T-helper 1 cell treated with Interleukin-12 subunit alpha and Interleukin-12 subunit beta and Interleukin-4 antibody, amounts not matched to agents 30 μg/mL and 1 μg/mL, for 36 hours (primary cell): ENCODE data around the gene HAP1.

ENCODE experiments used
- H3K27ac Mint-ChIP-seq: one replicate; pipeline ENCODE4 v1.8.0; 2021; ENCODE audit warnings: mild to moderate bottlenecking, mixed read lengths
- H3K27me3 Mint-ChIP-seq: one replicate; pipeline ENCODE4 v1.8.0; 2021; ENCODE audit warnings: low read depth, mixed read lengths
- H3K36me3 Mint-ChIP-seq: one replicate; pipeline ENCODE4 v1.8.0; 2021; ENCODE audit warnings: low read depth, mixed read lengths
- H3K4me1 Mint-ChIP-seq: one replicate; pipeline ENCODE4 v1.8.0; 2021; ENCODE audit warnings: low read depth, mixed read lengths
- H3K4me3 Mint-ChIP-seq: one replicate; pipeline ENCODE4 v1.8.0; 2021; ENCODE audit warnings: mild to moderate bottlenecking, moderate library complexity, mixed read lengths
- H3K9me3 Mint-ChIP-seq: one replicate; pipeline ENCODE4 v1.8.0; 2021; ENCODE audit warnings: mixed read lengths

The HAP1 gene

DNA sequence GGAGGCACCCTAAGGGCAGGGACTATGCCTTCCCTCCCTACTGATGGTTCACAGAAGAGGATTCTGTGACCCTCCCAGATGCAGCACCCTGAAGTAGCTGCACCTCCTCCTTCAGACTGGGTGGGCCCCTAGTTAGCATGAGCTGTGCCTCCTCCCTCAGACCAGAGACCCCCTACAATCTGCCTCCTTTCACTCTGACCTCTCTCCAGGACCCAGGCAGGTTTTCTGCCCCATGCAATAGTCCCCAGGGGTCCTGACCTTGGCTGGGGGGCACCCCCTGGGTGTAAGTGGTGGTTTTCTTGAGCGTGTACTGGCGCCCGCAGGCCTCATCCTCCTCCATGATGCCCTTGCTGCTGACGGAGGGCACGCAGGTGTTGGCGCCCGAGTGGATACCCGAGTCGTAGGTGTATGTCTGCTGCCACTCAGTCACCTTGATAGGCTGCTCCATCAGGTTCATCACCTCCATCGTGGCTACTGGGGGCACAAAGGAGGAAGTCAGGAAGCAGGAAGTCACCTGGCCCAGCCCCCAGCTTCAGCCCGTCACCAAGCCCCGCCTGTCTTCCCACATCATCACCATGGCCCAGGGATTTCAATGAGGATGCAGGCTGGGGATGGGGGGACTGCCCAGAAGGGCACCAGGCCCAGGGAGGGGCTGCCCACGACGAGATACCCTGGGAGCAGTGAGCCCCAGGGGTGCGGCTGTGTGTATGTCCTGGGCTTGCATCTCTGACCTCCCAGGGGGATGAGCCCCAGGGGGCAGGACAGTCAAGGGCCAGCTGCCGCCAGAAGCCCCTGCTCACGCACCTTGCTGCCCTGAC, 37.2 kb upstream of the HAP1 start:
- peaks cover 3% of the 10 kb centered on the region for H3K27me3 Mint-ChIP-seq
- no peak overlapping the region for H3K4me3 Mint-ChIP-seq
- H3K9me3 Mint-ChIP-seq = no peaks in the 10 kb centered on the region

DNA sequence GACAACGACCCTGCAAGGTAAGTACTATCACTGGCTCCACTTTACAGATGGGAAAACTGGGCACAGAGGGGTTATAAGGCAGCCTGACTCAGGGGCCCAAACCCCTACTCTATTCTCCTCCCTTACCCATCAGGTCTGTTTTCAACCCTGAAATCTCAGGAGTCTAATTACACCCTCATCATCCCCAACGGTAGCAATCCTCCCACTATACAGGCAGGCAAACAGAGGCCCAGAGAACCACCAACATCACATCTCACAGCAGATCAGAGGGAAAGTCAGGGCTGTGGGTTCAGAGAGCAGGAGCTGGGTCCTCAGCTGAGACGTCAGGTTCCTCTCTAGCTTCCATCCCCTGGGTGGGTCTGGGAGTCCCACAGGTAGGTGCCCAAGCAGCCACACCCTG, 35.5 kb upstream of the HAP1 start:
- H3K4me3 Mint-ChIP-seq = no peak overlapping the region
- H3K27me3 Mint-ChIP-seq = no peaks in the 10 kb centered on the region
- no peaks in the 10 kb centered on the region for H3K4me1 Mint-ChIP-seq
- no peaks in the 10 kb centered on the region for H3K36me3 Mint-ChIP-seq
- H3K9me3 Mint-ChIP-seq = no peaks in the 10 kb centered on the region
- H3K27ac Mint-ChIP-seq = no peak overlapping the region

More for the DNA sequence above, 37.2 kb upstream of the HAP1 start:
- no peak overlapping the region for H3K27ac Mint-ChIP-seq
- no peaks in the 10 kb centered on the region for H3K4me1 Mint-ChIP-seq
- H3K36me3 Mint-ChIP-seq = no peaks in the 10 kb centered on the region

DNA sequence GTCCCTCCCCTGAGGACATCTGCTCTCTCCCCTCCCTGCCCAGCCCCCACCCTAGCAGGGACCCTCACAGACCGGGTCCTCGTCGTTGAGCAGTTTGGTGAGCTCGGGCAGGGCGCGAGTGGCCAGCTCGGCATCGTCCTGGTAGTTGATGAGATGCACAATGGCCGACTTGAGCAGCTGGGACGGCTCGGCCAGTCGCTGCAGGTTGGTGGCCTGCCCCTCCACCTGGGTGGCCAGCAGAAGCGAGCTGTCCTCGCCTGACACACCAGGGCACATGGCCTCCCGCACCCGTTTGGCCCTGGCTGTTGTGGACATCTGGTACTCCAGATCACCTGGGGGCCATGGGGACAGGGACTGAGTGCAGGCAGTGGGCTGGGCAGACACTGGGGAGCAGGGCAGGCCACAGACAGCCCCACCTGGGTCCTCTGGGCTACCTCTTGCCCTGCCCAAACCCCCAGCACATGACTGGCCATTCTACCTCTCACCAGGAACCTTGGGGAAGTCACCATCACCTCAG, 35.0 kb upstream of the HAP1 start:
- H3K27me3 Mint-ChIP-seq = no peaks in the 10 kb centered on the region

GRCh38 chr17:41768682-41769288, 34.3 kb upstream of the HAP1 start:
- no peak overlapping the region for H3K27ac Mint-ChIP-seq
- H3K9me3 Mint-ChIP-seq = no peaks in the 10 kb centered on the region
- no peaks in the 10 kb centered on the region for H3K4me1 Mint-ChIP-seq
- no peaks in the 10 kb centered on the region for H3K27me3 Mint-ChIP-seq
- no peak overlapping the region for H3K4me3 Mint-ChIP-seq
- no peaks in the 10 kb centered on the region for H3K36me3 Mint-ChIP-seq

More for the DNA sequence above, 35.0 kb upstream of the HAP1 start:
- Mint-ChIP-seq H3K9me3 (no peaks in the 10 kb centered on the region), H3K4me1 (no peaks in the 10 kb centered on the region), H3K27ac (no peak overlapping the region), H3K36me3 (no peaks in the 10 kb centered on the region), H3K4me3 (no peak overlapping the region)

GRCh38 chr17:41767324-41768042, 33.0 kb upstream of the HAP1 start:
- H3K4me1 Mint-ChIP-seq = no peaks in the 10 kb centered on the region
- no peaks in the 10 kb centered on the region for H3K27me3 Mint-ChIP-seq
- no peaks in the 10 kb centered on the region for H3K9me3 Mint-ChIP-seq
- H3K4me3 Mint-ChIP-seq = no peak overlapping the region
- no peak overlapping the region for H3K27ac Mint-ChIP-seq
- no peaks in the 10 kb centered on the region for H3K36me3 Mint-ChIP-seq

DNA sequence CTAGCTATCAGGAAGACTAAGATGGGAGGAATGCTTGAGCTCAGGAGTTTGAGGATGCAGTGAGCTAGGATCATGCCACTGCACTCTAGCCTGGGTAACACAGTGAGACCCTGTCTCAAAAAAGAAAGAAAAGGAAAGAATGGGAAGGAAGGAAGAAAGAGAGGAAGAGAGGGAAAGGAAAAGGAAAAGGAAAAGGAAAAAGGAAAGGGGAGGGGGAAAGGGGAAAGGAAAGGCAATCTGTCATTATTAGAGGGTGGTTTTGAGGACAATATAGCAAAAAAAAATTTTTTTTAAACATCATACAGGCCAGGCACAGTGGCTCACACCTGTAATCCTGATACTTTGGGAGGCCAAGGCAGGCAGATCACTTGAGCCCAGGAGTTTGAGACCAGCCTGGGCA, 31.7 kb upstream of the HAP1 start:
- H3K36me3 Mint-ChIP-seq = no peaks in the 10 kb centered on the region
- no peaks in the 10 kb centered on the region for H3K27me3 Mint-ChIP-seq
- no peaks in the 10 kb centered on the region for H3K4me1 Mint-ChIP-seq
- no peak overlapping the region for H3K4me3 Mint-ChIP-seq
- H3K27ac Mint-ChIP-seq = no peak overlapping the region
- no peaks in the 10 kb centered on the region for H3K9me3 Mint-ChIP-seq

DNA sequence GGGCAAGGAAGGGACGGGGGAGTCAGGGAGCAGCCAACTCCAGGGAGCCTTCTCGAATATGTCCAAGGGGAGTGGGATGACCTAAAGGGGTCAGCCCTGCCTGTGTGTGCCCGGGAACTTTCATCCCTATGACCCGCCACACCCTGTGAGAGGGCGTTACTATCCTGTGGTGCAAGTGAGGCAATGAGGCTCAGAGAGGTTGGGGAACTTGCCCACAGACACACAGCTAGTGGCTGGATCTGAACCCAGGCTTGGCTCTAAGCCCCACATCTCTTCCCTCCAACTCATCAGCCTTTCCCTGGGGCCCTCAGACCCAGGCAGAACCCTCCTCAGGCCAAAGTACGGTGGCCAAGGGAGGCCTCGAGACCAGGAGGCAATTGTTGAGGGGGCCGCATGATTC, 28.9 kb upstream of the HAP1 start:
- no peaks in the 10 kb centered on the region for H3K36me3 Mint-ChIP-seq
- no peaks in the 10 kb centered on the region for H3K9me3 Mint-ChIP-seq
- H3K4me3 Mint-ChIP-seq = no peak overlapping the region
- no peak overlapping the region for H3K27ac Mint-ChIP-seq
- no peaks in the 10 kb centered on the region for H3K4me1 Mint-ChIP-seq
- H3K27me3 Mint-ChIP-seq = no peaks in the 10 kb centered on the region

DNA sequence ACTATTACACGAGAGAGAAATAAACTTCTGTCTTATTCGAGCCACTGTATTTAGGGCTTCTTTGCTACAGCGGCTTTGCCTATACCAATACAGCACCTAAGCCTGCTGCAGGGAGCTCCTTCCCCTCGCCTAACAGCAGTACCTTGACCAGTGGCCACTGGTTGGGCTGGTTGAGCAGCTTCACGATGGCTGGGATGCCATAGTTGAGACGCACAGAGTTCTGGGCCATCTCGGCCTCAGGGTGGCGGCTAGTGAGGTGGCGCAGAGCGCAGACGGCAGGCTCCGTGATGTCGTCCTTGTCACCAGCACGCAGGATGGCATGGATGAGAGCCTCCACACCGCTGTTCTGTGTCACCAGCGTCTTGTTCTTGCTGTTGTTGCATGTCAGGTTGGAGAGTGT, 28.4 kb upstream of the HAP1 start:
- Mint-ChIP-seq H3K27me3 (no peaks in the 10 kb centered on the region), H3K9me3 (no peaks in the 10 kb centered on the region), H3K4me3 (no peak overlapping the region), H3K4me1 (no peaks in the 10 kb centered on the region), H3K36me3 (no peaks in the 10 kb centered on the region), H3K27ac (no peak overlapping the region)

DNA sequence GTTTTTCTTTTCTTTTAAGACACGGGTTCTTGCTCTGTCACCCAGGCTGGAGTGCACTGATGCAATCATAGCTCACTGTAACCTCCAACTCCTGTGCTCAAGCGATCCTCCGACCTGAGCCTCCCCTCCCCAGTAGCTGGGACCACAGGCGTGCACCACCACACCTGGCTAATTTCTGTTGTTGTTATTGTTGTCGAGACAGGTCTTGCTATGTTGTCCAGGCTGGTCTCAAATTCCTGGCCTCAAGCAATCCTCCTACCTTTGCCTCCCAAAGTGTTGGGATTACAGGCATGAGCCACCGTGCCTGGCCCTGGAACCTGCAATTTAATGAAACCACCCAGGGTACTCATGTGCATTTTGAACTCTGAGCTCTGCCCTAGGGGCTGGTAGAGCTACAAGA, 27.9 kb upstream of the HAP1 start:
- Mint-ChIP-seq H3K27ac (no peak overlapping the region), H3K9me3 (no peaks in the 10 kb centered on the region), H3K4me1 (no peaks in the 10 kb centered on the region), H3K36me3 (no peaks in the 10 kb centered on the region), H3K27me3 (no peaks in the 10 kb centered on the region), H3K4me3 (no peak overlapping the region)

- Mint-ChIP-seq H3K4me3 (no peak overlapping the region), H3K27me3 (no peaks in the 10 kb centered on the region), H3K27ac (no peak overlapping the region), H3K4me1 (no peaks in the 10 kb centered on the region), H3K36me3 (no peaks in the 10 kb centered on the region), H3K9me3 (no peaks in the 10 kb centered on the region)
Observed at GRCh38 chr17:41760878-41761277, 26.4 kb upstream of the HAP1 start.

DNA sequence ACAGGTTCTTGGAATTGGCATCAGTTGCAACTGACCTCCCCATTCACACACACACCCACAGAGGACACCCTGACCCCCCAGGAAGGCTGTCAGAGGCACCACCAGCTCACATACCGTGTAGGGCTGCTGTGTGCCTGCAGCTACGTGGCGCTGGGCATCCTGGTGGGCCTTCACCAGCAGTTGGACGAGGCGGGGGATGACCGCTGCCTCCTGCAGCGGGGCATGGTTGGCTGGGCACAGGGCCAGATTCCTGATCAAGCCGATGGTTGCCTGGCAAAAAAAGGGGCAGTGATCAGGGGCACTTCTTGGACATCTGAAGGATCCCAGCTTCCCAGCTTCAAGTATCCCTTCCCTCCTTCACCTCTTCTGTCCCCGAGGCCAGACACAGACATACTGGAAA, 24.2 kb upstream of the HAP1 start:
- Mint-ChIP-seq H3K36me3 (no peaks in the 10 kb centered on the region), H3K27ac (no peak overlapping the region), H3K9me3 (no peaks in the 10 kb centered on the region), H3K4me3 (no peak overlapping the region), H3K27me3 (no peaks in the 10 kb centered on the region), H3K4me1 (no peaks in the 10 kb centered on the region)

GRCh38 chr17:41754066-41754465, 19.6 kb upstream of the HAP1 start:
- H3K4me3 Mint-ChIP-seq = no peak overlapping the region
- no peaks in the 10 kb centered on the region for H3K36me3 Mint-ChIP-seq
- no peaks in the 10 kb centered on the region for H3K9me3 Mint-ChIP-seq
- H3K27ac Mint-ChIP-seq = no peak overlapping the region
- H3K4me1 Mint-ChIP-seq = no peaks in the 10 kb centered on the region
- H3K27me3 Mint-ChIP-seq = no peaks in the 10 kb centered on the region

GRCh38 chr17:41751288-41751687, 16.8 kb upstream of the HAP1 start:
- Mint-ChIP-seq H3K9me3 (no peaks in the 10 kb centered on the region), H3K27ac (no peak overlapping the region), H3K4me1 (no peaks in the 10 kb centered on the region), H3K4me3 (no peak overlapping the region), H3K36me3 (no peaks in the 10 kb centered on the region), H3K27me3 (peaks cover 3% of the 10 kb centered on the region)

- H3K27me3 Mint-ChIP-seq = peaks cover 4% of the 10 kb centered on the region
- no peak overlapping the region for H3K27ac Mint-ChIP-seq
- no peaks in the 10 kb centered on the region for H3K36me3 Mint-ChIP-seq
- no peaks in the 10 kb centered on the region for H3K4me1 Mint-ChIP-seq
- no peak overlapping the region for H3K4me3 Mint-ChIP-seq
- no peaks in the 10 kb centered on the region for H3K9me3 Mint-ChIP-seq
Observed at GRCh38 chr17:41750862-41751261, 16.4 kb upstream of the HAP1 start.

DNA sequence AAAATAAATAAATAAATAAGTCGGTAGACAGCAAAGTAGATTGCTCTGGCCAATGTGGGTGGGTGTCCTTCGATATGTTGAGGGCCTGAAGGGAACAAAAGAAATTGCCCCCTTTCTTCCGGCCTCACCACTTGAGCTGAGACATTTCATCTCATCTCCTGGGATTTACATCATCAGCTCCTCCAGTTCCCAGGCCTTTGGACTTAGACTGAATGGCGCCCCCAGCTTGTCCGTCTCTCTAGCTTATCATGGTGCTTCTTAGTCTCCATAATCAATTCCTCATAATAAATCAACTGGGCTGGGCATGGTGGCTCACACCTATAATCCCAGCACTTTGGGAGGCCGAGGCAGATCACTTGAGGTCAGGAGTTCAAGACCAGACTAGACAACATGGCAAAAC, 13.8 kb upstream of the HAP1 start:
- Mint-ChIP-seq H3K4me3 (no peak overlapping the region), H3K36me3 (no peaks in the 10 kb centered on the region), H3K27ac (no peak overlapping the region), H3K9me3 (no peaks in the 10 kb centered on the region), H3K4me1 (no peaks in the 10 kb centered on the region), H3K27me3 (peaks cover 4% of the 10 kb centered on the region)
